NB4 (cell line): Measurements from ENCODE around the gene GALNTL6.

Experiments used
- DNase-seq: peaks from one replicate; pipeline ENCODE4 v3.0.0; 2010; ENCODE audit warnings: low read depth
- H3K4me3 ChIP-seq: one replicate; pipeline ENCODE4 v1.5.1; 2011; ENCODE audit warnings: mild to moderate bottlenecking, low read depth, low read length, moderate library complexity
- CTCF ChIP-seq: IDR thresholded peaks from one replicate; pipeline ENCODE4 v1.5.1; 2012; ENCODE audit warnings: low read depth, low read length
- MAX ChIP-seq: IDR thresholded peaks from 2 replicates; pipeline ENCODE4 v1.6.1; 2011; ENCODE audit warnings: low read depth, low read length
- MYC ChIP-seq: IDR thresholded peaks from 2 replicates; pipeline ENCODE4 v1.6.1; 2011; ENCODE audit warnings: low read depth, low read length
- POLR2A ChIP-seq: IDR thresholded peaks from 2 replicates; pipeline ENCODE4 v1.6.1; 2011; ENCODE audit warnings: mild to moderate bottlenecking; ENCODE audit not compliant: insufficient read length; ENCODE audit errors: extremely low read depth

Gene GALNTL6

GRCh38 chr4:172220679-172221078 lies 407.5 kb downstream of the GALNTL6 start:
- H3K4me3 ChIP-seq: no peak overlapping the region
- DNase-seq: no peak
- TF ChIP-seq CTCF (no peak), POLR2A (no peak), MYC (no peak), MAX (no peak)

GRCh38 chr4:172225457-172225856 lies 412.3 kb downstream of the GALNTL6 start:
- no peak overlapping the region for H3K4me3 ChIP-seq
- no peak for DNase-seq
- TF ChIP-seq CTCF: no peak
- no peak for TF ChIP-seq MYC
- TF ChIP-seq POLR2A: no peak
- no peak for TF ChIP-seq MAX

GRCh38 chr4:172232966-172233365 lies 419.8 kb downstream of the GALNTL6 start:
- TF ChIP-seq MYC: no peak
- TF ChIP-seq POLR2A: no peak
- no peak for TF ChIP-seq CTCF
- no peak for TF ChIP-seq MAX
- DNase-seq: no peak
- no peak overlapping the region for H3K4me3 ChIP-seq

GRCh38 chr4:172243551-172243950 lies 430.3 kb downstream of the GALNTL6 start:
- no peak for DNase-seq
- TF ChIP-seq CTCF (no peak), MYC (no peak)
- H3K4me3 ChIP-seq: no peak overlapping the region

- no peak overlapping the region for H3K4me3 ChIP-seq
- no peak for TF ChIP-seq MYC
- TF ChIP-seq CTCF: no peak
- TF ChIP-seq POLR2A: no peak
- TF ChIP-seq MAX: no peak
- no peak for DNase-seq
These were observed 432.3 kb downstream of the GALNTL6 start for GRCh38 chr4:172245516-172245915.

- no peak overlapping the region for H3K4me3 ChIP-seq
- no peak for TF ChIP-seq POLR2A
- TF ChIP-seq CTCF: no peak
- no peak for TF ChIP-seq MYC
- no peak for TF ChIP-seq MAX
- no peak for DNase-seq
These were observed 440.2 kb downstream of the GALNTL6 start for GRCh38 chr4:172253409-172253808.
